ENCODE measurements around the gene SLC25A19. TPM values are rescaled to one million over a fixed set of nuclear protein-coding genes. Genes with fewer than 3 reads are reported as not detected.
"Not testable (repeated sequence)": the region's sequence is repeated elsewhere in the genome, so short reads cannot be mapped to it uniquely, and the experiment has no call there.

The SLC25A19 gene
- total RNA-seq, 3 donors from 2014 or later (not counting 1 experiment from before 2014, with no cell fraction given) = 12.1 to 17.7 (median 14.8) TPM

- ATAC-seq (peak in 2 of 3 donors; percentile 38 to 53), DNase-seq (no peak)
- Mint-ChIP-seq H3K9me3 (no peaks in the 10 kb centered on the region), H3K4me3 (no peak overlapping the region), H3K36me3 (no peaks in the 10 kb centered on the region), H3K27me3 (ENCODE audit: low read depth in 2 of 2) (no peaks in the 10 kb centered on the region), H3K4me1 (no peaks in the 10 kb centered on the region), H3K27ac (peak overlapping the region in 1 of 2 donors; percentile 61)
- TF ChIP-seq CTCF (IDR thresholded peaks at IDR 0.05) = no peak
- WGBS (ENCODE audit: insufficient coverage) = 54% methylated on average over 6 of the region's 8 CpGs
- Histone ChIP-seq H3K36me3 (ENCODE audit: control insufficient read depth, insufficient read depth, low read length) (no peaks in the 10 kb centered on the region), H3K4me3 (ENCODE audit: low read length) (no peak overlapping the region), H3K9me3 (ENCODE audit: control insufficient read depth, insufficient read depth, low read length) (no peaks in the 10 kb centered on the region), H3K4me1 (ENCODE audit: control insufficient read depth, insufficient read depth, low read length) (peaks cover 39% of the 10 kb centered on the region), H3K27me3 (ENCODE audit: control insufficient read depth, insufficient read depth, low read length) (no peaks in the 10 kb centered on the region), H3K27ac (ENCODE audit: low read length) (peak overlapping the region; percentile 90)
- intact Hi-C loops (cut with micrococcal nuclease) = no loop called here
Measured at GRCh38 chr17:75295201-75296158, 6.2 kb upstream of the SLC25A19 start.

- H3K9me3 ChIP-seq (ENCODE audit: control insufficient read depth, insufficient read depth, low read length); H3K9me3 Mint-ChIP-seq; H3K27ac ChIP-seq (ENCODE audit: low read length); H3K4me3 Mint-ChIP-seq; H3K4me3 ChIP-seq (ENCODE audit: low read length); ATAC-seq; H3K27me3 ChIP-seq (ENCODE audit: control insufficient read depth, insufficient read depth, low read length); DNase-seq; intact Hi-C loops (cut with micrococcal nuclease); H3K27me3 Mint-ChIP-seq (ENCODE audit: low read depth in 2 of 2); H3K27ac Mint-ChIP-seq; H3K36me3 ChIP-seq (ENCODE audit: control insufficient read depth, insufficient read depth, low read length); H3K36me3 Mint-ChIP-seq: not testable (repeated sequence)
- 81% methylated on average over 16 of the region's 16 CpGs for WGBS (ENCODE audit: insufficient coverage)
- peaks cover 15 to 18% of the 10 kb centered on the region in 2 donors for H3K4me1 Mint-ChIP-seq
- peaks cover 45% of the 10 kb centered on the region for H3K4me1 ChIP-seq (ENCODE audit: control insufficient read depth, insufficient read depth, low read length)
Measured at GRCh38 chr17:75292810-75293448, 3.7 kb upstream of the SLC25A19 start.

GRCh38 chr17:75289832-75290337, 652 bp upstream of the SLC25A19 start:
- DNase-seq (peak in 1 of 2 donors; percentile 86), ATAC-seq (peak; percentile 31 to 45 (median 34))
- Mint-ChIP-seq H3K4me3 (peak overlapping the region; percentile 100), H3K27me3 (ENCODE audit: low read depth in 2 of 2) (no peaks in the 10 kb centered on the region), H3K27ac (peak overlapping the region; percentile 100), H3K4me1 (peaks cover 15 to 19% of the 10 kb centered on the region in 2 donors), H3K9me3 (no peaks in the 10 kb centered on the region), H3K36me3 (no peaks in the 10 kb centered on the region)
- Histone ChIP-seq H3K4me1 (ENCODE audit: control insufficient read depth, insufficient read depth, low read length) (peaks cover 20% of the 10 kb centered on the region), H3K4me3 (ENCODE audit: low read length) (peak overlapping the region; percentile 56), H3K27me3 (ENCODE audit: control insufficient read depth, insufficient read depth, low read length) (no peaks in the 10 kb centered on the region), H3K9me3 (ENCODE audit: control insufficient read depth, insufficient read depth, low read length) (no peaks in the 10 kb centered on the region), H3K27ac (ENCODE audit: low read length) (peak overlapping the region; percentile 85), H3K36me3 (ENCODE audit: control insufficient read depth, insufficient read depth, low read length) (peaks cover 5% of the 10 kb centered on the region)
- no peak for TF ChIP-seq CTCF (IDR thresholded peaks at IDR 0.05)
- under 1% methylated on average over 22 of the region's 26 CpGs for WGBS (ENCODE audit: insufficient coverage)
- intact Hi-C loops (cut with micrococcal nuclease) = loop anchor here (1.0 to 5.0 kb wide), 7 partner anchors 19 to 565 kb away; partner anchors contain the start of genes CASKIN2, GGA3, GRB2 and MIF4GD

- peak overlapping the region; percentile 79 for H3K27ac ChIP-seq (ENCODE audit: low read length)
- intact Hi-C loops (cut with micrococcal nuclease) = loop anchor here (1.0 to 5.0 kb wide), 6 partner anchors 17 to 567 kb away; partner anchors contain the start of genes CASKIN2, GGA3, GRB2 and MIF4GD
- H3K9me3 ChIP-seq (ENCODE audit: control insufficient read depth, insufficient read depth, low read length) = no peaks in the 10 kb centered on the region
- H3K9me3 Mint-ChIP-seq = no peaks in the 10 kb centered on the region
- WGBS (ENCODE audit: insufficient coverage) = 0% methylated on average over 14 of the region's 14 CpGs
- DNase-seq (no peak), ATAC-seq (peak in 1 of 3 donors; percentile 0)
- no peaks in the 10 kb centered on the region for H3K36me3 Mint-ChIP-seq
- no peaks in the 10 kb centered on the region for H3K27me3 ChIP-seq (ENCODE audit: control insufficient read depth, insufficient read depth, low read length)
- peak overlapping the region; percentile 100 for H3K4me3 Mint-ChIP-seq
- peak overlapping the region; percentile 56 for H3K4me3 ChIP-seq (ENCODE audit: low read length)
- H3K27ac Mint-ChIP-seq = peak overlapping the region; percentile 100
- H3K27me3 Mint-ChIP-seq (ENCODE audit: low read depth in 2 of 2) = no peaks in the 10 kb centered on the region
- peaks cover 13% of the 10 kb centered on the region for H3K4me1 ChIP-seq (ENCODE audit: control insufficient read depth, insufficient read depth, low read length)
- H3K4me1 Mint-ChIP-seq = peaks cover 15 to 19% of the 10 kb centered on the region in 2 donors
- peaks cover 5% of the 10 kb centered on the region for H3K36me3 ChIP-seq (ENCODE audit: control insufficient read depth, insufficient read depth, low read length)
- no peak for TF ChIP-seq CTCF (IDR thresholded peaks at IDR 0.05)
Measured at GRCh38 chr17:75288770-75289114, 491 bp downstream of the SLC25A19 start.

Measured in natural killer cell (primary cell).